K562 treated with DMSO at 1 percent for 4 hours (cell line): ENCODE results near the gene RASSF6. TPM values are rescaled to one million over a fixed set of nuclear protein-coding genes. Genes with fewer than 3 reads are reported as not detected.

Experiments used
- total RNA-seq: library from RNA; unstranded; fragments of 300-600 nt; gene quantifications from 2 replicates; pipeline ENCODE4 v1.2.3, GENCODE V29; 2022; ENCODE audit not compliant: insufficient read depth

The RASSF6 gene
- not detected in 2 replicates for total RNA-seq

GRCh38 chr4:73620115-73620792, at the start of gene RASSF6:
Gene RASSF6 (minus strand): TSS chr4:73620436. CDS start chr4:73611795, 8,641 bp downstream.

Other genes with a start within 250 kb of the RASSF6 start
- 0.50 TPM in 1 of 2 replicates, not detected in the other for gene ALB, start 216.1 kb downstream of the RASSF6 start, total RNA-seq
- gene AFP, start 184.2 kb downstream of the RASSF6 start, total RNA-seq: 5.5 TPM in 2 replicates
- not detected in 2 replicates for gene AFM, start 138.7 kb downstream of the RASSF6 start, total RNA-seq
- 2.9 TPM in 1 of 2 replicates, not detected in the other for gene CXCL8, start 120.1 kb upstream of the RASSF6 start, total RNA-seq
- gene CXCL6, start 216.2 kb upstream of the RASSF6 start, total RNA-seq: not detected in 2 replicates
- not detected in 2 replicates for gene PF4V1, start 232.9 kb upstream of the RASSF6 start, total RNA-seq
- gene CXCL1, start 249.0 kb upstream of the RASSF6 start, total RNA-seq: not detected in 2 replicates